Caco-2 (cell line): ENCODE data around the gene TBL2. TPM values are rescaled to one million over a fixed set of nuclear protein-coding genes. Genes with fewer than 3 reads are reported as not detected.
"Not testable (repeated sequence)": the region's sequence is repeated elsewhere in the genome, so short reads cannot be mapped to it uniquely, and the experiment has no call there.

Source experiments
- BruUV-seq: library from RNA; stranded (reverse); fragments of 400-500 nt; replicated peaks from 2 replicates; lab custom pipeline; 2021; lab: Mats Ljungman, UMichigan
- CTCF ChIA-PET: fragments of 300-600 bp; sonication (Branson Sonifier 250); formaldehyde crosslinking; loops from one replicate; lab custom pipeline; 2022; ENCODE audit warnings: antibody characterized with exemption; lab: Charles Lee
- POLR2A ChIA-PET: fragments of 300-600 bp; sonication (Branson Sonifier 250); formaldehyde crosslinking; loops from one replicate; lab custom pipeline; 2022; ENCODE audit warnings: antibody characterized with exemption; lab: Charles Lee
- DNase-seq, 2 experiments: peaks; one replicate each; pipeline versions ENCODE4 v3.0.0 to v3.0.0-alpha.2; 2020 to 2022
- H3K27me3 ChIP-seq: replicated peaks from 2 replicates; pipeline ENCODE4 v1.6.0; 2011; ENCODE audit warnings: low read length; ENCODE audit not compliant: control insufficient read depth, insufficient read depth
- H3K36me3 ChIP-seq: 2 replicates; pipeline ENCODE4 v1.5.1; 2011; ENCODE audit warnings: low read length; ENCODE audit not compliant: control insufficient read depth, insufficient read depth
- H3K4me1 ChIP-seq: fragments of 250-450 bp; sonication (Bioruptor Pico); 2 replicates; pipeline ENCODE4 v1.5.1; 2020; ENCODE audit warnings: mild to moderate bottlenecking
- H3K4me3 ChIP-seq: 2 replicates; pipeline ENCODE4 v1.5.1; 2011; ENCODE audit warnings: low read depth, mild to moderate bottlenecking, control low read depth, low read length
- H3K9me3 ChIP-seq: fragments of 250-450 bp; sonication (Bioruptor Pico); 2 replicates; pipeline ENCODE4 v1.5.1; 2020; ENCODE audit warnings: mild to moderate bottlenecking, moderate library complexity
- H3K27ac Mint-ChIP-seq: one replicate; pipeline ENCODE4 v1.8.0; 2022; ENCODE audit warnings: mixed read lengths; ENCODE audit not compliant: unreplicated experiment
- H3K27me3 Mint-ChIP-seq: one replicate; pipeline ENCODE4 v1.8.0; 2022; ENCODE audit warnings: mixed read lengths; ENCODE audit not compliant: insufficient read depth, unreplicated experiment
- H3K36me3 Mint-ChIP-seq: one replicate; pipeline ENCODE4 v1.8.0; 2022; ENCODE audit warnings: mild to moderate bottlenecking, mixed read lengths; ENCODE audit not compliant: insufficient read depth, unreplicated experiment
- H3K4me1 Mint-ChIP-seq: one replicate; pipeline ENCODE4 v1.8.0; 2022; ENCODE audit warnings: low read depth, mixed read lengths; ENCODE audit not compliant: unreplicated experiment
- H3K4me3 Mint-ChIP-seq: one replicate; pipeline ENCODE4 v1.8.0; 2022; ENCODE audit warnings: mild to moderate bottlenecking, moderate library complexity, mixed read lengths; ENCODE audit not compliant: unreplicated experiment
- H3K9me3 Mint-ChIP-seq: one replicate; pipeline ENCODE4 v1.8.0; 2022; ENCODE audit warnings: mixed read lengths; ENCODE audit not compliant: unreplicated experiment
- intact Hi-C: fragments of 100-400 bp; cut with micrococcal nuclease; formaldehyde crosslinking; loops from one replicate; pipeline ENCODE4 v1.10.0; 2022; ENCODE audit not compliant: unreplicated experiment
- total RNA-seq: library from RNA; stranded (reverse); gene quantifications from 2 replicates; pipeline ENCODE4 v1.2.3, GENCODE V29; 2022
- TF ChIP-seq, protein P1 (sequence below), 2 experiments: fragments of 200-600 bp in 1 of 2; IDR thresholded peaks; 1 replicate in 1 of 2; 2 replicates in 1 of 2; pipeline versions ENCODE4 v1.5.1 to v1.8.0; 2011 to 2022; ENCODE audit warnings: antibody characterized with exemption in 1 of 2, control low read depth in 1 of 2, inconsistent platforms in 1 of 2, low read depth in 1 of 2, low read length in 1 of 2, mild to moderate bottlenecking in 1 of 2, moderate library complexity in 1 of 2; ENCODE audit not compliant: insufficient read depth in 1 of 2, severe bottlenecking in 1 of 2, unreplicated experiment in 1 of 2

Gene TBL2
- total RNA-seq, 1 experiment from 2014 or later = 76.8 TPM

DNA sequence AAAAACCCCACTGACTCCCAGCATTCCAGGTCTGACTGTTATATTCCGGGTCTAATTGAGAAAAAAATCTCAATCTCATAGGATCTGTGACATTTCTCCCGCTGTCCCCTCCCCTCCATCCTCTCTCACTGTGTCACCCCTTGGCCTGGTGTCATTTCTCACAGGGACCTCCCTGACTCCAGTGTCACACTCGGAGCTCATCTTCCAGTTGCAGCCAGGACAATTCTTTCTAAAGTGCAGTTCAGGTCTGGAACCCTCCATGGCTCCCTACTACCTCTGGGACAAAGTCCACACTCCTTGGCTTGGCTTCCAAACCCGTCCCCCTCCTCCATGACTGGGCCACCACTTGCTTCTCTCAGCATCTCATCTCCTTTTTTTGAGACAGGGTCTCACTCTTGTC lies 31.7 kb upstream of the TBL2 start:
- BruUV-seq = no TSS peak
- H3K27me3 Mint-ChIP-seq = no peaks in the 10 kb centered on the region
- TF ChIP-seq, protein P1, sequence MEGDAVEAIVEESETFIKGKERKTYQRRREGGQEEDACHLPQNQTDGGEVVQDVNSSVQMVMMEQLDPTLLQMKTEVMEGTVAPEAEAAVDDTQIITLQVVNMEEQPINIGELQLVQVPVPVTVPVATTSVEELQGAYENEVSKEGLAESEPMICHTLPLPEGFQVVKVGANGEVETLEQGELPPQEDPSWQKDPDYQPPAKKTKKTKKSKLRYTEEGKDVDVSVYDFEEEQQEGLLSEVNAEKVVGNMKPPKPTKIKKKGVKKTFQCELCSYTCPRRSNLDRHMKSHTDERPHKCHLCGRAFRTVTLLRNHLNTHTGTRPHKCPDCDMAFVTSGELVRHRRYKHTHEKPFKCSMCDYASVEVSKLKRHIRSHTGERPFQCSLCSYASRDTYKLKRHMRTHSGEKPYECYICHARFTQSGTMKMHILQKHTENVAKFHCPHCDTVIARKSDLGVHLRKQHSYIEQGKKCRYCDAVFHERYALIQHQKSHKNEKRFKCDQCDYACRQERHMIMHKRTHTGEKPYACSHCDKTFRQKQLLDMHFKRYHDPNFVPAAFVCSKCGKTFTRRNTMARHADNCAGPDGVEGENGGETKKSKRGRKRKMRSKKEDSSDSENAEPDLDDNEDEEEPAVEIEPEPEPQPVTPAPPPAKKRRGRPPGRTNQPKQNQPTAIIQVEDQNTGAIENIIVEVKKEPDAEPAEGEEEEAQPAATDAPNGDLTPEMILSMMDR (IDR thresholded peaks at IDR 0.05; ENCODE audit: insufficient read depth in 1 of 2, low read depth in 1 of 2, low read length in 1 of 2, severe bottlenecking in 1 of 2, unreplicated experiment in 1 of 2) = no peak
- peaks cover 15% of the 10 kb centered on the region for H3K4me1 Mint-ChIP-seq
- no peak overlapping the region for H3K4me3 ChIP-seq
- no peak overlapping the region for H3K4me3 Mint-ChIP-seq
- ChIA-PET CTCF (no interaction called here), POLR2A (no interaction called here)
- no peak overlapping the region for H3K27ac Mint-ChIP-seq
- intact Hi-C loops = no loop called here
- peaks cover 26% of the 10 kb centered on the region for H3K4me1 ChIP-seq
- no peaks in the 10 kb centered on the region for H3K9me3 Mint-ChIP-seq
- H3K36me3 Mint-ChIP-seq = peaks cover 4% of the 10 kb centered on the region
- no peaks in the 10 kb centered on the region for H3K27me3 ChIP-seq
- no peaks in the 10 kb centered on the region; the same call in 1 of the 2 replicates for H3K36me3 ChIP-seq
- no peaks in the 10 kb centered on the region for H3K9me3 ChIP-seq
- no peak for DNase-seq

DNA sequence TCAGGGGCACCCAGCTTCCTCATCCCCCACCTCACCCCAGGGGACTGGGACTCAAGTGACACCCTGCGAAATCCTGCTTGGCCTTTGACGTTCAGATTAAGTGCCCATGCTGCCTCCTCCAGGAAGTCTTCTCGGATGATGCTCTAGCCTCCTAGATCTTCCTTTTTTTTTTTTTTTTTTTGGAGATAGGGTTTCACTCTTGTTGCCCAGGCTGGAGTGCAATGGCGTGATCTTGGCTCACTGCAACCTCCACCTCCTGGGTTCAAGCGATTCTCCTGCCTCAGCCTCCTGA lies 29.3 kb upstream of the TBL2 start:
- H3K4me1 ChIP-seq = peaks cover 11% of the 10 kb centered on the region; the same call in 1 of the 2 replicates
- H3K27ac Mint-ChIP-seq, H3K9me3 ChIP-seq, H3K27me3 Mint-ChIP-seq, DNase-seq, H3K36me3 Mint-ChIP-seq, H3K4me1 Mint-ChIP-seq, BruUV-seq, H3K4me3 ChIP-seq, H3K36me3 ChIP-seq, H3K27me3 ChIP-seq, POLR2A ChIA-PET, H3K9me3 Mint-ChIP-seq, H3K4me3 Mint-ChIP-seq: not testable (repeated sequence)
- intact Hi-C loops = loop anchor here (1.0 kb wide), 1 partner anchor 118 kb away; no protein-coding TSS in a partner anchor
- CTCF ChIA-PET = interaction anchor here (0.6 to 2.0 kb wide), 16 partner anchors 9 to 121 kb away, joined by 3 to 17 read pairs (median 6); partner anchors contain the start of genes MLXIPL, STX1A and VPS37D

DNA sequence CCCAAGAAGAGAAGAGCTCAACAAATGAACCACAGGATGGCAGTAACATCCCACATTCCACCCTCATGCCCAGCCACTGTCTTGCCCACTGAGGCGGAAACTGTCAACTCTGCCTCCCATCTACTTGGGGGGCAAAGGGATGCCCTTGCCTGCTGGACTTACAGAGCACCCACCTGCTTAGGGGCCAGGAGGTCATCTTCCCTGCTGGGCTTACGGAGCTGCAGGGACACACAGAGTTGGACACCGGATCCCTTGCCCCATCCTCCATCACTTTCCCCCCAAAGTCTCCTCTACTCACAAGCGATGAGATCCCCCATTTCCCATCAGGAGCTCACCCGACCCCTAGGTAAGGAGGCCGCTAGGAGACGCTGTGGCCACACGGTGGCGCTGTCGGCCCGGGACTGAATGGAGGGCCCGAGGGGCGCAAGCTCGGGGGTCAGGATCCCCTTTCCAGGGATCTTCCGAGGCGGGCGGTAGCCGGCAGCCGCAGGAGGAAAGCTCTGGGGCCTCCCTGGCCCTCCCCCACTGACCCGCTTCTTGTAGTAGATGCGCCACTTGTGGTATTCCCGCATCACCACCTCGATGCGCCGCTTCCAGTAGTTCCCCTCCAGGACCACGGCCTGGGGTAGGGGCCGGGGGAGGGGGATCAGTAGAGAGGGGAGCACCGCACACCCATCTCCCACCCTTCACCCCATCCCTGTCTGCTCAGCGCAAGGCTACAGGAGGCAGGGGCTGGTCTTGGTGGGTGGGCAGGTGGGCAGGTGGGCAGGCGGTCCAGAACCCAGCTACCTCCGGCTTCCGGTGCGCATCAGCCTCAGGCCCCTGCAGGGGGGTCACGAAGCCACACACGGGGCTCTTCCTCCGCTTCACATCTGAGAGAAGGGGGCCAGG lies 28.7 kb upstream of the TBL2 start:
- no peaks in the 10 kb centered on the region for H3K9me3 Mint-ChIP-seq
- BruUV-seq = no TSS peak
- no peak overlapping the region for H3K4me3 Mint-ChIP-seq
- H3K27ac Mint-ChIP-seq = no peak overlapping the region
- no peaks in the 10 kb centered on the region for H3K27me3 ChIP-seq
- H3K36me3 Mint-ChIP-seq = peaks cover 7% of the 10 kb centered on the region
- ChIA-PET CTCF (interaction anchor here (0.6 to 2.0 kb wide), 25 partner anchors 9 to 235 kb away, joined by 3 to 17 read pairs (median 5); partner anchors contain the start of genes ABHD11, METTL27, MLXIPL and STX1A), POLR2A (no interaction called here)
- H3K4me1 Mint-ChIP-seq = peaks cover 7% of the 10 kb centered on the region
- H3K27me3 Mint-ChIP-seq = no peaks in the 10 kb centered on the region
- TF ChIP-seq, protein P1 (IDR thresholded peaks at IDR 0.05; ENCODE audit: insufficient read depth in 1 of 2, low read depth in 1 of 2, low read length in 1 of 2, severe bottlenecking in 1 of 2, unreplicated experiment in 1 of 2) = peak; percentile 93 to 94
- peak; percentile 63 to 77 for DNase-seq
- no peaks in the 10 kb centered on the region for H3K36me3 ChIP-seq
- H3K4me3 ChIP-seq = no peak overlapping the region
- intact Hi-C loops = loop anchor here (1.0 kb wide), 1 partner anchor 118 kb away; no protein-coding TSS in a partner anchor
- peaks cover 5% of the 10 kb centered on the region; the same call in 1 of the 2 replicates for H3K4me1 ChIP-seq
- no peaks in the 10 kb centered on the region for H3K9me3 ChIP-seq
